Measurements from ENCODE around the gene LETM1. TPM values are rescaled to one million over a fixed set of nuclear protein-coding genes. Genes with fewer than 3 reads are reported as not detected.

Gene LETM1
- total and polyA plus RNA-seq, 2 of the 13 experiments (the other 11 are each of a cell fraction or from before 2014, with no cell fraction given), result 9.7 to 41.6 TPM

DNA sequence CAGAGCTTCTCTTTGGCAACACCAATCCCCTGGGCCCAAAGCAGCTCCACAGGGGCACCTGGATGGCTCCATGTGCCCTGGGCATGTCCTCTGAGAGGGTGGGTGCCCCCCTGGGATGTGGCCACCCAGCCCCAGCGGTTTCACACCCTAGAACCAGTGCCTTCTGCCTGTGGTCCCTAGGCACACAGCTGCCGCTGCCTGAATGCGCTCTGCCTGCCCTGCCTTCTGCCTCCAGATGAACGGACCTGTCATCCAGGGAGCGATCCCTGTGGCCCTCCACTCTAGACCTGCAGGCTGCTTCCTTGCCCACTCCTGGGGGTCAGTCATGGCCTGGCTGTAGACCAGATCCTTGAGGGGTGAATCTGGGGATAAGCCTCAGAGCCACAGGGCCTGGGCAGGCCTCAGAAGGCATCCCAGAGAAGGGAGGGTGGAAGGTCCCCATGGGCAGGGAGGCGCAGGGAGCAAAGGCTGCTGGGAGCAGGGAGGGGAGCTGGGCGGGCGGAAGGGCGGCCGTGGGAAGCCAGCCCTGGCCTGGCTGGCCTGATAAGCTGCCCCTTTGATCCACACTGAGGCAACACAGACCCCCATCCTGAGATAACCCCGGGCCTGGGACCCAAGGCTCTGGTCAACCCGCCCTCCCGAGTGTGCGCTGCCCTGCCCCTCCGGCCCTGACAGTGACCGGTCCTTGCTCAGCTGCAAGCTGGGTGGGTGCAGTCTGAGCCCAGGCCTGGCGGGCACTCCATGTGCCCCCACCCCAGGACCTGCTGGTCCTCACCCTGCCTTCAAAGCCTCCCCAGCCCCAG, 71.0 kb downstream of the LETM1 start (continued):
- TF ChIP-seq, protein P1, sequence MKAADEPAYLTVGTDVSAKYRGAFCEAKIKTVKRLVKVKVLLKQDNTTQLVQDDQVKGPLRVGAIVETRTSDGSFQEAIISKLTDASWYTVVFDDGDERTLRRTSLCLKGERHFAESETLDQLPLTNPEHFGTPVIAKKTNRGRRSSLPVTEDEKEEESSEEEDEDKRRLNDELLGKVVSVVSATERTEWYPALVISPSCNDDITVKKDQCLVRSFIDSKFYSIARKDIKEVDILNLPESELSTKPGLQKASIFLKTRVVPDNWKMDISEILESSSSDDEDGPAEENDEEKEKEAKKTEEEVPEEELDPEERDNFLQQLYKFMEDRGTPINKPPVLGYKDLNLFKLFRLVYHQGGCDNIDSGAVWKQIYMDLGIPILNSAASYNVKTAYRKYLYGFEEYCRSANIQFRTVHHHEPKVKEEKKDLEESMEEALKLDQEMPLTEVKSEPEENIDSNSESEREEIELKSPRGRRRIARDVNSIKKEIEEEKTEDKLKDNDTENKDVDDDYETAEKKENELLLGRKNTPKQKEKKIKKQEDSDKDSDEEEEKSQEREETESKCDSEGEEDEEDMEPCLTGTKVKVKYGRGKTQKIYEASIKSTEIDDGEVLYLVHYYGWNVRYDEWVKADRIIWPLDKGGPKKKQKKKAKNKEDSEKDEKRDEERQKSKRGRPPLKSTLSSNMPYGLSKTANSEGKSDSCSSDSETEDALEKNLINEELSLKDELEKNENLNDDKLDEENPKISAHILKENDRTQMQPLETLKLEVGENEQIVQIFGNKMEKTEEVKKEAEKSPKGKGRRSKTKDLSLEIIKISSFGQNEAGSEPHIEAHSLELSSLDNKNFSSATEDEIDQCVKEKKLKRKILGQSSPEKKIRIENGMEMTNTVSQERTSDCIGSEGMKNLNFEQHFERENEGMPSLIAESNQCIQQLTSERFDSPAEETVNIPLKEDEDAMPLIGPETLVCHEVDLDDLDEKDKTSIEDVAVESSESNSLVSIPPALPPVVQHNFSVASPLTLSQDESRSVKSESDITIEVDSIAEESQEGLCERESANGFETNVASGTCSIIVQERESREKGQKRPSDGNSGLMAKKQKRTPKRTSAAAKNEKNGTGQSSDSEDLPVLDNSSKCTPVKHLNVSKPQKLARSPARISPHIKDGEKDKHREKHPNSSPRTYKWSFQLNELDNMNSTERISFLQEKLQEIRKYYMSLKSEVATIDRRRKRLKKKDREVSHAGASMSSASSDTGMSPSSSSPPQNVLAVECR (CRISPR knock-in tag; IDR thresholded peaks at IDR 0.05; ENCODE audit: borderline replicate concordance), result peak; percentile 74; the same call in 1 of the 2 replicates
- TF ChIP-seq, protein P2, sequence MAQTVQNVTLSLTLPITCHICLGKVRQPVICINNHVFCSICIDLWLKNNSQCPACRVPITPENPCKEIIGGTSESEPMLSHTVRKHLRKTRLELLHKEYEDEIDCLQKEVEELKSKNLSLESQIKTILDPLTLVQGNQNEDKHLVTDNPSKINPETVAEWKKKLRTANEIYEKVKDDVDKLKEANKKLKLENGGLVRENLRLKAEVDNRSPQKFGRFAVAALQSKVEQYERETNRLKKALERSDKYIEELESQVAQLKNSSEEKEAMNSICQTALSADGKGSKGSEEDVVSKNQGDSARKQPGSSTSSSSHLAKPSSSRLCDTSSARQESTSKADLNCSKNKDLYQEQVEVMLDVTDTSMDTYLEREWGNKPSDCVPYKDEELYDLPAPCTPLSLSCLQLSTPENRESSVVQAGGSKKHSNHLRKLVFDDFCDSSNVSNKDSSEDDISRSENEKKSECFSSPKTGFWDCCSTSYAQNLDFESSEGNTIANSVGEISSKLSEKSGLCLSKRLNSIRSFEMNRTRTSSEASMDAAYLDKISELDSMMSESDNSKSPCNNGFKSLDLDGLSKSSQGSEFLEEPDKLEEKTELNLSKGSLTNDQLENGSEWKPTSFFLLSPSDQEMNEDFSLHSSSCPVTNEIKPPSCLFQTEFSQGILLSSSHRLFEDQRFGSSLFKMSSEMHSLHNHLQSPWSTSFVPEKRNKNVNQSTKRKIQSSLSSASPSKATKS (CRISPR knock-in tag; IDR thresholded peaks at IDR 0.05), result no peak
- TF ChIP-seq, protein P3, sequence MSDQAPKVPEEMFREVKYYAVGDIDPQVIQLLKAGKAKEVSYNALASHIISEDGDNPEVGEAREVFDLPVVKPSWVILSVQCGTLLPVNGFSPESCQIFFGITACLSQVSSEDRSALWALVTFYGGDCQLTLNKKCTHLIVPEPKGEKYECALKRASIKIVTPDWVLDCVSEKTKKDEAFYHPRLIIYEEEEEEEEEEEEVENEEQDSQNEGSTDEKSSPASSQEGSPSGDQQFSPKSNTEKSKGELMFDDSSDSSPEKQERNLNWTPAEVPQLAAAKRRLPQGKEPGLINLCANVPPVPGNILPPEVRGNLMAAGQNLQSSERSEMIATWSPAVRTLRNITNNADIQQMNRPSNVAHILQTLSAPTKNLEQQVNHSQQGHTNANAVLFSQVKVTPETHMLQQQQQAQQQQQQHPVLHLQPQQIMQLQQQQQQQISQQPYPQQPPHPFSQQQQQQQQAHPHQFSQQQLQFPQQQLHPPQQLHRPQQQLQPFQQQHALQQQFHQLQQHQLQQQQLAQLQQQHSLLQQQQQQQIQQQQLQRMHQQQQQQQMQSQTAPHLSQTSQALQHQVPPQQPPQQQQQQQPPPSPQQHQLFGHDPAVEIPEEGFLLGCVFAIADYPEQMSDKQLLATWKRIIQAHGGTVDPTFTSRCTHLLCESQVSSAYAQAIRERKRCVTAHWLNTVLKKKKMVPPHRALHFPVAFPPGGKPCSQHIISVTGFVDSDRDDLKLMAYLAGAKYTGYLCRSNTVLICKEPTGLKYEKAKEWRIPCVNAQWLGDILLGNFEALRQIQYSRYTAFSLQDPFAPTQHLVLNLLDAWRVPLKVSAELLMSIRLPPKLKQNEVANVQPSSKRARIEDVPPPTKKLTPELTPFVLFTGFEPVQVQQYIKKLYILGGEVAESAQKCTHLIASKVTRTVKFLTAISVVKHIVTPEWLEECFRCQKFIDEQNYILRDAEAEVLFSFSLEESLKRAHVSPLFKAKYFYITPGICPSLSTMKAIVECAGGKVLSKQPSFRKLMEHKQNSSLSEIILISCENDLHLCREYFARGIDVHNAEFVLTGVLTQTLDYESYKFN (CRISPR knock-in tag; conservative IDR thresholded peaks at IDR 0.05), result peak; percentile 89
- TF ChIP-seq SNAPC2 (CRISPR knock-in tag; IDR thresholded peaks at IDR 0.05) (no peak), HOXA5 (CRISPR knock-in tag; IDR thresholded peaks at IDR 0.05) (no peak), PHF8 (CRISPR knock-in tag; IDR thresholded peaks at IDR 0.05) (peak; percentile 65), ZNF33B (CRISPR knock-in tag; IDR thresholded peaks at IDR 0.05) (0 out of 2 replicates have a peak, but pooled peaks have one; percentile 78), ZNF256 (CRISPR knock-in tag; conservative IDR thresholded peaks at IDR 0.05) (no peak), ZNF577 (CRISPR knock-in tag; IDR thresholded peaks at IDR 0.05; ENCODE audit: borderline replicate concordance, low read depth) (no peak), SAP130 (CRISPR knock-in tag; IDR thresholded peaks at IDR 0.05; ENCODE audit: low read depth) (peak; percentile 82)
- TF ChIP-seq, protein P4, sequence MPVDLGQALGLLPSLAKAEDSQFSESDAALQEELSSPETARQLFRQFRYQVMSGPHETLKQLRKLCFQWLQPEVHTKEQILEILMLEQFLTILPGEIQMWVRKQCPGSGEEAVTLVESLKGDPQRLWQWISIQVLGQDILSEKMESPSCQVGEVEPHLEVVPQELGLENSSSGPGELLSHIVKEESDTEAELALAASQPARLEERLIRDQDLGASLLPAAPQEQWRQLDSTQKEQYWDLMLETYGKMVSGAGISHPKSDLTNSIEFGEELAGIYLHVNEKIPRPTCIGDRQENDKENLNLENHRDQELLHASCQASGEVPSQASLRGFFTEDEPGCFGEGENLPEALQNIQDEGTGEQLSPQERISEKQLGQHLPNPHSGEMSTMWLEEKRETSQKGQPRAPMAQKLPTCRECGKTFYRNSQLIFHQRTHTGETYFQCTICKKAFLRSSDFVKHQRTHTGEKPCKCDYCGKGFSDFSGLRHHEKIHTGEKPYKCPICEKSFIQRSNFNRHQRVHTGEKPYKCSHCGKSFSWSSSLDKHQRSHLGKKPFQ (CRISPR knock-in tag; IDR thresholded peaks at IDR 0.05; ENCODE audit: insufficient replicate concordance), result no peak
- TF ChIP-seq, protein P5, sequence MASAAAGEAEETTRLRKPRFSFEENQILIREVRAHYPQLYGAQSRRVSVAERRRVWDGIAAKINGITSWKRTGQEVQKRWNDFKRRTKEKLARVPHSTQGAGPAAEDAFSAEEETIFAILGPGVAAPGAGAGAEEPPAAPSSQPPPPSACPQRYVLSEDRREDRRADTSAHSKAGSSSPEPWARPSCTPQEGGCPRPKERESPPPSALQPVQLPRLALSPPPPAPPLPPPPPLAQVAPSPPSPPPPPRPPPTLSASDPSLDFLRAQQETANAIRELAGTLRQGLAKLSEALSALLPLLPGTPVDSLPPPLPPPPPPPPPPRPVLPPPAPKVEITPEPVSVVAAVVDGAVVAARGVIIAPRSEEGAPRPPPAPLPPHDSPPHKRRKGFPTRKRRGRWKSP (CRISPR knock-in tag; IDR thresholded peaks at IDR 0.05), result no peak
- TF ChIP-seq, protein P6, sequence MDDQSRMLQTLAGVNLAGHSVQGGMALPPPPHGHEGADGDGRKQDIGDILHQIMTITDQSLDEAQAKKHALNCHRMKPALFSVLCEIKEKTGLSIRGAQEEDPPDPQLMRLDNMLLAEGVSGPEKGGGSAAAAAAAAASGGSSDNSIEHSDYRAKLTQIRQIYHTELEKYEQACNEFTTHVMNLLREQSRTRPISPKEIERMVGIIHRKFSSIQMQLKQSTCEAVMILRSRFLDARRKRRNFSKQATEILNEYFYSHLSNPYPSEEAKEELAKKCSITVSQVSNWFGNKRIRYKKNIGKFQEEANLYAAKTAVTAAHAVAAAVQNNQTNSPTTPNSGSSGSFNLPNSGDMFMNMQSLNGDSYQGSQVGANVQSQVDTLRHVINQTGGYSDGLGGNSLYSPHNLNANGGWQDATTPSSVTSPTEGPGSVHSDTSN (CRISPR knock-in tag; IDR thresholded peaks at IDR 0.05; ENCODE audit: borderline replicate concordance), result no peak; the same call in 1 of the 2 replicates
